MV-4-11 (cell line): ENCODE results near the gene HERC4.
A peak's percentile ranks its signal among the peaks of the same experiment; 100 is the strongest.
"Not testable (repeated sequence)": the region's sequence is repeated elsewhere in the genome, so short reads cannot be mapped to it uniquely, and the experiment has no call there.

Experiments used
- DNase-seq: peaks from one replicate; lab custom pipeline; 2025; lab: John Stamatoyannopoulos, UW

HERC4 gene

DNA sequence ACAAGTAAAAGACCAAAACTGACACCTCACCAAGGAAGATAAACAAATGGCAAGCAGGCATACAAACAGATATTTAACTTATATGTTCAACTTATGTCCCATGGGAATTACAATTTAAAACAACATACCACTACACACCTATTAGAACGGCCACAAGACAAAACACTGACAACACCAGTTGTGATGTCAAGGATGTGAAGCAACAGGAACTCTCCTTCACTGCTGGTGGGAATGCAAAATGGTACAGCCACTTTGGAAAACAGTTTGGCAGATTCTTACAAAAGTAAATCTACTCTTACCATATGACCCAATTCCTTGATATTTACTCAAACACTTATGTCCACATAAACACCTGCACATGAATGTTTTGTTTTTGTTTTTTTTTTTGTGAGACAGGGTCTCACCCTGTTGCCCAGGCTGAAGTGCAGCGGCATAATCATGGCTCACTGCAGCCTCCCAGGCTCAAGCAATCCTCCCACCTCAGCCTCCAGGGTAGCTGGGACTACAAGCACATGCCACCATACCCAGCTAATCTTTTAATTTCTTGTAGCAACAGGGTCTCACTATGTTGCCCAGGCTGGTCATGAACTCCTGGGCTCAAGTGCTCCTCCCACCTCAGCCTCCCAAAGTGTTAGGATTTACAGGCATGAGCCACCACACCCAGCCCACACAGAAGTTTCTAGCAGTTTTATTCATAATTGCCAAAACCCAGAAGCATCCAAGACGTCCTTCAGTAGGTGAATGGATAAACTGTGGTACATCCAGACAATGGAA, 27.3 kb downstream of the HERC4 start:
- no peak for DNase-seq

DNA sequence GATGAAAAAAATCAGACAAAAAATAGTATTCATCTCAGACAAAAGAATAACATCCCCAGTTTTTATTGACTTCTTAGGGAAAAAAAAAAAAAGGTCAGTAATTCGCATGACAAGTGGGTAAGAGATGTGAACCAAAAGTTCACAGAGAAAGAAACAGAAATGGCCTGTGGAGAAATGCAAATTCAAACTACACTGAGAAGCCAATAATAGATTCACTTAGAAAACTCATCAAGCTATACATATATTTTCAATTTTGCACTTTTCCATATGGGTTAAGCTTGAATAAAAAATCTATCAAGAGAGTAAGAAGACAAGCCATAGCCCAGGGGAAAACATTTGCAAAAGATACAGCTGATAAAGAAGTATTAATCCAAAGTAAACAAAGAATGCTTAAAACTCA, 28.0 kb downstream of the HERC4 start:
- DNase-seq: no peak

DNA sequence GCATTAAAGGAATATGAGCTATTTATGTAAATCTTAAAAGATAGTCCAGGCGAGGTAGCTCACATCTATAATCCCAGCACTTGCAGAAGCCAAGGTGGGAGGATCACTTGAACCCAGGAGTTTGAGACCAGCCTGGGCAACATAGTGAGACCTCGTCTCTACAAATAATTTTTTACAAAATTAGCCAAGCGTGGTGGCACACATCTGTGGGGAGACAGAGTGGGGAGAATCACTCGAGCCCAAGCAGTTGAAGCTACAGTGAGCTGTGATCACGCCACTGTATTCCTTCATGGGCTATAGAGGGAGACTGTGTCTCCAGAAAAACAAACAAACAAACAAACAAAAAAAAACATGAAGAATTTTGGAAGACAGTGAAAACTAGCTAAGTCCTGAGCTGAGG, 28.4 kb downstream of the HERC4 start:
- DNase-seq: no peak

DNA sequence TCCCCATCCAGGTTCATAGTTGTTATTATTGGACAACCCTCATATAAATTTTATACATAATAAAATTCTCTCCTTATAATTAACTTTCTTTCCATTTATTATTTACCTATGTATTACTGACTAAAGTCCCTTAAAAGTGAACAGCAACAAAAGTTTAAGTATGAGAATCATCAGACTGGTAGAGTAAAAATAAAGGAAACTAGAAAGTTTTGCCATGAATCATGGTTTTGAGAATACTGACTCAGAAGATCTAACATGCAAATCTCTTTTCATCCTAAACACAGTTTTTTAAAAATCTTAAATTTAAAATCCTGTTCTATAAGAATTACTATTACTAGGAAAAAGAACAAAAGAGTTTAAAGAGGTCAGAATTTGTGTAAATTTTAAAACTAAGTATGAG, 32.1 kb downstream of the HERC4 start:
- no peak for DNase-seq

DNA sequence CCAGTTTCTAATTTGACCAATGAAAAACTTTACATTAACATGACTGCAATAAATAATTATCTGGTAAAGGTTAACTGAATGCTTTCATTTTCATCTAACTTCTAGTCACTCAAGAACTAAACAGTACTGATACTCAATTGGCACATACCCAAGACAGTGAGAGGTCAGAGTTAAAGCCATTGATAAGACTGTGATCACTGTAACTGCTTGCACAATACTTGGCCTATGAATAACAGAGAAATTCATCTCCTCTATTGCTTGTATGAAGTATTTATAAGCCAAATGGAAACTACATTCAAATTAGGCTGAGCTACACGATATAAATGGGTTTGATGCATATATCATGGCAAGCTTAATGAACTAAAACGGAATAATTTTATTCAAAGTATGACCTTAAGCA, 43.0 kb downstream of the HERC4 start:
- DNase-seq: no peak

DNA sequence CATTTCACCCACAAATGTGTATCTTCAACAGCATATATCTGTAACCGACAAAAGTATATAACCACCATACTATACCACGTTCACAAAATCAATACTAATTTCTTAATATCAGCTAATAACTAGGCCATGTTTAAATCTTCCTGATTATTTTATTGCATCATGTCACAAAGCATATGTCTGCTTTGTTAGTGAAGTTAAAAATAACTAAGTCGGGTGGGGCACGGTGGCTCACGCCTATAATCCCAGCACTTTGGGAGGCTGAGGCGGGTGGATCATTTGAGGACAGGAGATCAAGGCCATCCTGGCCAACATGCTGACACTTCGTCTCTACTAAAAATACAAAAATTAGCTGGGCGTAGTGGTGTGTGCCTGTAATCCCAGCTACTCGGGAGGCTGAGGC, 47.7 kb downstream of the HERC4 start:
- DNase-seq: no peak

DNA sequence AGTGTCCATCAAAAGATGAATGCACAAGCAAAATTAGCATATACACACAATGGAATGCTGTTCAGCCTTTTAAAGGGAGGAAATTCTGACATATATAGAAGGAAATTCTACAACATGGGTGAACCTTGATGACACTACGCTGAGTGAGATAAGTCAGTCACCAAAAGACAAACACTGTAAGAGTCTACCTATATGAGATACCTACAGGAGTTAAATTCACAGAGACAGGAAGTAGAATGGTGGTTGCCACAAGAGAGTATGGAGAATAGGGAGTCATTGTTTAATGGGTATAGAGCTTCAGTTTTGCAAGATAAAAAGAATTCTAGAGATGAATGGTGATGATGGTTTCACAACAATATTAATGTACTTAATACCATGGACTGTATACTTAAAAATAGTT, 51.8 kb downstream of the HERC4 start:
- no peak for DNase-seq

DNA sequence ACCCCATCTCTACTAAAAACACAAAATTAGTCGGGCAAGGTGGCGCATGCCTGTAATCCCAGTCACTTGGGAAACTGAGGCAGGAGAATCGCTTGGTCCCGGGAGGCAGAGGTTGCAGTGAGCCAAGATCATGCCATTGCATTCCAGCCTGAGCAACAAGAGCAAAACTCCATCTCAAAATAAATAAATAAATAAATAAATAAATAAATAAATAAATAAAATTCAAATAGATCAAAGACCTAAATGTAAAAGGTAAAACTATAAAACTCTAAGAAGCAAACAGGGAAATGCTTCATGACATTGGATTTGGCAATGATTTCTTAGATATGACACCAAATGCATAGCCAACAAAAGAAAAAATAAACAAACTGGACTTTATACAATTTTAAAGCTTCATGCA, 52.8 kb downstream of the HERC4 start:
- DNase-seq: not testable (repeated sequence)

DNA sequence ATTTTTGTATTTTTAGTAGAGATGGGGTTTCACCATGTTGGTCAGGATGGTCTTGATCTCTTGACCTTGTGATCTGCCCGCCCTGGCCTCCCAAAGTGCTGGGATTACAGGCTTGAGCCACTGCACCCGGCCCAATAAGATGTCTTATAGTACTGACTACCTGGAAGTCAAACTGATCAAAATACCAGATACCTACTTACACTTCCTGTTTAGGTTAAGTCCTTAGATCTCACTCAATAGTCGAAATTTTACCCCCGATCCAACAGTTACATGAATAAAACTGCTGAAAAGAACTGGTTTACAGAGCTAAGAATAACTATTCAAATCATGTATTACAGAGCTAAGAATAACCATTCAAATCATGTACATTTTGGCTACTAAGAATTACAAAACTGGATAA, 58.6 kb downstream of the HERC4 start:
- DNase-seq: not testable (repeated sequence)

DNA sequence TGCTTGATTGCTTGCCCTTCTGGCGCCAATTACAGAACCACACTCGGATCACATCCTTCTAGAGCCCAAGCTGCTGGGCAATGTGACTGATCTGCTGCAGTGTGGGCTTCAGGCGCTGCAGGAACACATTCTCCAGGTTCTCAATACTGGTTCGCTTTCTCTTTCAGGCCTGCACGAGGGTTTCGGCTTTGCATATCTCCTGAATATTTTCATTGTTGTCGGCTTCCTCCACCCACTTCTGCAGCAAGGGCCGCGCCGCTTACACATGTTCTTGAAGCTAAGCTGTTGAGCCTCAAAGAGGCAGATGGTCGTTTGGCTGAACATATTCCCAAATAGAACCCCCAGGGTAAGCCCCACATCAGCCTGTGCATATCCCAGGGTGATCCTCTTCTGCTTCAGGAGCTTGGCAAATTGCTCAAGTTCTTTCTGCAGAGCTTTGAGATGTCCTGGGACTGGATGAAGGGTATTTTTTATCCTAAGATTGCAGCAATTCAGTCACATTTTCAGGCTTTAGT, 64.6 kb downstream of the HERC4 start:
- no peak for DNase-seq

DNA sequence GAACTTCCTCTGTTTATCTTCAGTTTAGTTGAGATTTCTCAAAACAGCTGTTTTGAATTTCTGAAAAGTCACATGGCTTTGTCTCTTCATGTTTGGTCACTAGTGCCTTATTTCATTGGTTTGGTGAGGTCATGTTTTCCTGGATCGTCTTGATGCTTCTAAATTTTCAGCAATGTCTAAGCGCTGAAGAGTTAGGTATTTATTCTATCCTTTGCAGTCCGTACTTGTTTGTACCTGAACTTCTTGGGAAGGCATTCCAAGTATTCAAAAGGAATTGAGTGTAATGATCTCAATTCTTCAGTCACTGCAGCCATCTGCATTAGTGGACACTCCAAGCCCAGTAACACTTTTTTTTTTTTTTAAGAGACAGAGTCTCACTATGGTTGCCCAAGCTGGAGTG, 67.7 kb downstream of the HERC4 start:
- DNase-seq: no peak

DNA sequence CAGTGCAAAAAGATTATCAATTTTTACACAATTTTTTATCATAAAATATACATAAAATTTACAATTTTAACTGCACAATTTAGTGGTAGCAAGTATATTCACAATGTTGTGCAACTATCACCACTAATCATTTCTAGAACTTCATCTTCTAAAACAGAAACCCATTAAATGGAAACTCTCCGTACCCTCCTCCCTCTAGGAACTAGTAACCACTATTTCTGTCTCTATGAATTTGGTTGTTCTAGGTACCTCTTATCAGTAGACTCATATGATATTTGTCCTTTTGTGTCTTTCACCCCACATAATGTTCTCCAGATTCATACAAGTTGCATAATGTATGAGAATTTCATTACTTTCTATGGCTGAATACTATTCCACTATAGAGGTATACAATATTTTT, 73.5 kb downstream of the HERC4 start:
- DNase-seq: no peak

DNA sequence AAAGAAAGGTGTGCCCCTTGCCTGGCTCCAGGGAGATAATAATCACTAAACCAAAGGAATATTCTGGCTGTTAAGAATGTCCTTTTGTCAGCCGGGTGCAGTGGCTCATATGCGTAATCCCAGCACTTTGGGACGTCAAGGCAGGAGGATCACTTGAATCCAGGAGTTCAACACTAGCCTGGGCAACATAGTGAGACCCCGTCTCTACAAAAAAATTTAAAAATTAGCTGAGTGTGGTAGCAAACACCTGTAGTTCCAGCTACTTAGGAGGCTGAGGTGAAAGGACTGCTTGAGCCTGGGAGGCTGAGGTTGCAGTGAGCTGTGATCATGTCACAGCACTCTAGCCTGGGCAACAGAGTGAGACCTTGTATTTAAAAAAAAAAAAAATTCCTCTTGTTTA, 74.1 kb downstream of the HERC4 start:
- DNase-seq: no peak

DNA sequence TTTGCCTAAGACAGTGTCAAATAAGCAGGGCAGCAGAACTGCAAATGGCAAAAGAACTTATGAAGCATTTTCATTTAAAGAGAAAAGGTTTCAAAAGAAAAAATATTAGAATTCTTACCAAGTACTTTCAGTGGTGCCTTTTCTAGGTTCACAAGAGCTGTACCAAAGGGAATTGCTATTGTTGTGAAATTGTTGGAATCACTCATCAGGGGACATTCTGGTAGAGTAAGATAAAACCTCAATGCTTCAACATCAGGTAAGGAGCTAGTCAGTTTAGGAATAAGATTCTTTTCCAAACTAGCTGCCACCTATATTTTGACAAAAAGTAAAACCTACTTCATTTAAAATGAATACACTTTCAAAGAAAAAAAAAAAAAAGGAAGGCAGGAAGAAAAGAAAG, 85.0 kb downstream of the HERC4 start:
- DNase-seq: no peak

DNA sequence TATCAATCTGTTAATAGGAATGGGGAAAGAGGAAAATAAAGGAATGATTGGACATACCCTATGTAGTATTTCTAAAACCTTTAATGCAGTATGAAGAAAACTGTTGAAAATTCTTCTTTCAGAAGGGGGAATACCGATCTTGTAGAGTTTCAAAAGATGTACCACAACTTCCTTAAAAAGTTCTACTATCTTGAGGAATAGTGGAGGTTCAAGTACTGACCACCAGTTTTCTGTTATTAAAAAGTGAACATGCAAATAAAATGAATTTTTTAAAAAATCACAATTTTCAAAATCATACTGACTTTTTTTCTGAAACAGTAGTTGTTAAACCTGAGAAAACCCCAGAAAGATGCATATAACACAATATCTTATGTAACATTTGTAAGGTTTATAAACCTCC, 86.5 kb downstream of the HERC4 start:
- DNase-seq: peak; percentile 35

DNA sequence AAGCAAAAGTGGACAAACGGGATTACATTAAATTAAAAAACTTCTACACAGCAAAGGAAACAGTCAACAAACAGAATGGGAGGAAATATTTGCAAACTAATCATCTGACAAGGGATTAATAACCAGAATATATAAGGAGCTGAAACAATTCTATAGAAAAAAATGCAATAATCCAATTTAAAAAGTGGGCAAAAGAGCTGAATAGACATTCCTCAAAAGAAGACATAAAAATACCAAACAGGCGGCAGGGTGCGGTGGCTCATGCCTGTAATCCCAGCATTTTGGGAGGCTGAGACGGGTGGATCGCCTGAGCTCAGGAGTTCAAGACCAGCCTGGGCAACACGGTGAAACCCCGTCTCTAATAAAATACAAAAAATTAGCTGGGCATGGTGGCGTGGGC, 92.5 kb downstream of the HERC4 start:
- not testable (repeated sequence) for DNase-seq

DNA sequence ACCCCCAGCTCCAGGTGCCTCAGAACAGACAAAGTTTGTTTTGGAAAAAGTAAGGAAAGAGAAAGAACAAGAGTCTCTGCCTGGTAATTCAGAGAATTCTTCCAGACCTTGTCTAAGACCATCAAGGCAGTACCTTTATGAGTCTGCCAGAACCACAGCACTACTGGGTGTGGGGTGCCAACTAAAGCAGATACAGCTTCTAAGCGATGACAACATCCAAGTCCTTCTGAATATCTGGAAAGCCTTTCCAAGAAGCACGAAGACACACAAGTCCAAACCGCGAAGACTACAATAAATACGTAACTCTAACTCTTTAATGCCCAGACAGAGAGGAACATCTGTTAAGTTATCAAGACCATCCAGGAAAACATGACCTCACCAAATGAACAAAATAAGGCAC, 96.3 kb downstream of the HERC4 start:
- no peak for DNase-seq

DNA sequence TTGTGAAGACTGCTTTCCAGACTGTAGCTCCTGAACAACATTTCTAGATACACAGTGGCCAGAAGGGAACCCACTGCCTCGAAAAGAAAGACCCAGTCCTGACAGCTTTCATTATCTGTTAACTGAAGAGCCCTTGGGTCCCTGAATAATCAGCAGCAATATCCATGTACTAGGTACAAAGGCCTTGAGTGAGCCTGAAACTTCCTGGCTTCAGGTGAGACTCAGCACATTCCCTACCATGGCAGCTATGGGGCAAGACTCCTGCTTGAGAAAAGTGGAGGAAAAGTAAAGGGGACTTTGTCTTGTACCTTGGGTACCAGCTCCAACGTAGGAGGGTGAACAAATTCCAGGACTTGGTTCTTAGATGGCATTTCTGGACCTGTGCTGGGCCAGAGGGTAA, 97.8 kb downstream of the HERC4 start:
- no peak for DNase-seq

DNA sequence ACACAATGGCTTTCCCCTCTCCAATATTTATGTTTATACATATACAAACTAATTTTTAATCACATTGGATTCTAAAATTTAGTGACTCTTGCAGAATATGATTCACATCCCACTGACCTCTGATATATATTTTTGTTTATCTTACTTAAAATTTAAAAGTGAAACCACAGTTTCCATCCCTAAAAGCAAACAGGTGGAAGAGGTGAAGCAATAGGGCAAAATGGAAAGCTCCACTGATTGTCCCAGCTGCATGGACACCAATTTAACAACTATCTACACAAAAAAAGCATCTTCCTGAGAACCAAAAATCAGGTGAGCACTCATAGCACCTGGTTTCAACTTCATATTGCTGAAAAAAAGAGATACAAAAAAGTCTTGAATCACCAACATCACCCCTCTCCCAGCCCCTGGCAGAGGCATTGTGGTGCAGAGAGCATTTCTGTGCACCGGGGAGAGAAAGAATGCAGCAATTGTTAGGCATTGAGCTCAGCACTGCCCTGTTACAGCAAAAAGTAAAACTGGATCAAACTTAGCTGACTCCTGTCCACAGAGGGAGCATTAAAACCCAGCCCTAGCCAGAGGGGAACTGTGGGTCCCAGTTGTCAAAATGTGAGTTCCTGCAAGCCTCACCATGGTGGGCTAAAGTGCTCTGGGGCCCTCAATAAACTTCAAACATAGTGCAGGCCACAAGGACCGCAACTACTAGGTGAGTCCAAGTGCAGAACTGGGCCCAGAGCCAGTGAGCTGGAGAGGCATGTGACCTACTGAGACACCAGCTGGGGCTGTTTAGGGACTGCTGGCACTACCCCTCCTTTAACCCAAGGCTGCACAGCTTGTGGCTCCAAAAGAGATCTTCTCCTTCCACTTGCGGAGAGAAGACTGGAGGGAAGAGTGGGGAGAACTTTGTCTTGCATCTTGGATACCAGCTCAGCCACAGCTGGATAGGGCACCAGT, 98.5 kb downstream of the HERC4 start:
- DNase-seq: no peak

DNA sequence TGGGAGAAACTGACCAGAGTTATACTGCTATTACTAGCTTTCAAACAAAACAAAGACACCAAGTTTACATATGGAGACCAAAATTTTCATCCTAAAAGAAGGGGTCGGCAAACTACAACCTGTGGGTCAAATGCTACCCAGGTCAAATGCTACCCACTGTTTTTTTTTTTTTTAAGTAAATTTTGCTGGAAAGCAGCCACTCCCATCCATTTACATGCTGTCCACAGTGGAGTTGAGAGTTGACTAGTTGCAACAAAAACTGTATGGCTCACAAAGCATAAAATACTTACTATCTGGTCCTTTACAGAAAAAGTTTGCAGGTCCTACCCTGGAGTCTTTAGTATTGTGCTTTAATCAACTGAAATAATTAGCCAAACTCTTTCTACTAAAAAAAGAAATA, 99.2 kb downstream of the HERC4 start:
- no peak for DNase-seq

DNA sequence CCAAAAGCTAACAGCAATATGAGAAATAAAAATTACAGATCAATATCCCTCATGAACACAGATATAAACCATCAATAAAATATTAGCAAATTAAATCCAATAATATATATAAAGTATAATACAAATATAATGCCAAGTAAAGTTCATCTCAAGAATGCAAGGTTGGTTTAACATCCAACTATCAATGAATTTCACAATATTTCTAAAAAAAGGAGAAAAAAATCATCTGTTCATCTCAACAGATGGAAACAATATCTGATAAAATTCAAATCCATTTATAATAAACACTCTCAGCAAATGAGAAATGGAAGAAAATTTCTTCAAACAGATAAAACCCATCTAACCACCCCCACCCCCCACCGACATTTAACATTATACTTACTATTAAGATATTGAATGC, 103.8 kb downstream of the HERC4 start:
- peak; percentile 1 for DNase-seq

DNA sequence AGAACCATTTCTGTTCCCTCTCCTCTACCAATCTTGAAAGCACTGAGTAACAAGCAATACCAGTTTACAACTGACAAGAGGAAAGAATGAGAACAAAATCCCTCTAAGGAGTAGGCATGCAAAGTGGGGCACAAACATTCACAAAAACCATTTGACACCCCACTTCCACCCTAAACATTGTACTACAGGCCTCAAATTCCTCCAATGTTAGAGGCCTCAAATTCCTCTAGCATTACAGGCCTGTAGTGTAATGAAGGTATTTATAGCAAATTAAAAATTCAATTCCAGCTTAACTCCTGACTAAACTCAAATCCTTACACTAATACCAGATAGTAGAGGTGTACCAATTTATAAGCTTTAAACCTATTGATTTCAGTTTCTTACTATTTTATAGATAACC, 105.2 kb downstream of the HERC4 start:
- DNase-seq: no peak

DNA sequence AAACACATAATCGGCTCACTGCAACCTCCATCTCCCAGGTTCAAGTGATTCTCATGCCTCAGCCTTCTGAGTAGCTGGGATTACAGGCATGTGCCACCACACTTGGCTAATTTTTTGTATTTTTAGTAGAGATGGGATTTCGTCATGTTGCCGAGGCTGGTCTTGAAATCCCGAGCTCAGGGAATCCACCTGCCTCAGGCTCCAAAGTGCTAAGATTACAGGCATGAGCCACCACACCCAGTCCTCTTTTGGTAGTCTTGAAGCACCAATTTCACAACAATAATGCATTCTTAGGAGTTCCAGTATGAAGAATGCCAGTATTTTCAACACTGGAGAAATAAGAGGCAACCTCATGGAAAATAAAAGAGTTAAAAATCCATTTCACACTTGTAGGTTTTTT, 109.0 kb downstream of the HERC4 start:
- not testable (repeated sequence) for DNase-seq
